ENCODE results near the gene KCNJ5.

GRCh38 chr11:128879817-128880216, 11.3 kb upstream of the KCNJ5 start:
- TF ChIP-seq CTCF (IDR thresholded peaks at IDR 0.05; ENCODE audit: insufficient read depth, low read length) (no peak), GABPA (IDR thresholded peaks at IDR 0.05; ENCODE audit: low read depth) (no peak), POLR2AphosphoS5 (IDR thresholded peaks at IDR 0.05; ENCODE audit: low read depth) (no peak)

Data from HL-60 (cell line).